ENCODE results near the gene UBR7.
A peak's percentile ranks its signal among the peaks of the same experiment; 100 is the strongest.

- TF ChIP-seq, protein P1, sequence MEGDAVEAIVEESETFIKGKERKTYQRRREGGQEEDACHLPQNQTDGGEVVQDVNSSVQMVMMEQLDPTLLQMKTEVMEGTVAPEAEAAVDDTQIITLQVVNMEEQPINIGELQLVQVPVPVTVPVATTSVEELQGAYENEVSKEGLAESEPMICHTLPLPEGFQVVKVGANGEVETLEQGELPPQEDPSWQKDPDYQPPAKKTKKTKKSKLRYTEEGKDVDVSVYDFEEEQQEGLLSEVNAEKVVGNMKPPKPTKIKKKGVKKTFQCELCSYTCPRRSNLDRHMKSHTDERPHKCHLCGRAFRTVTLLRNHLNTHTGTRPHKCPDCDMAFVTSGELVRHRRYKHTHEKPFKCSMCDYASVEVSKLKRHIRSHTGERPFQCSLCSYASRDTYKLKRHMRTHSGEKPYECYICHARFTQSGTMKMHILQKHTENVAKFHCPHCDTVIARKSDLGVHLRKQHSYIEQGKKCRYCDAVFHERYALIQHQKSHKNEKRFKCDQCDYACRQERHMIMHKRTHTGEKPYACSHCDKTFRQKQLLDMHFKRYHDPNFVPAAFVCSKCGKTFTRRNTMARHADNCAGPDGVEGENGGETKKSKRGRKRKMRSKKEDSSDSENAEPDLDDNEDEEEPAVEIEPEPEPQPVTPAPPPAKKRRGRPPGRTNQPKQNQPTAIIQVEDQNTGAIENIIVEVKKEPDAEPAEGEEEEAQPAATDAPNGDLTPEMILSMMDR (IDR thresholded peaks at IDR 0.05), result peak in 1 of 3 experiments; percentile 6
- TF ChIP-seq POLR2AphosphoS5 (IDR thresholded peaks at IDR 0.05), result no peak
- no peak for TF ChIP-seq POLR2A (IDR thresholded peaks at IDR 0.05; ENCODE audit: low read depth)
- TF ChIP-seq EP300 (IDR thresholded peaks at IDR 0.05), result no peak
These were observed 46.7 kb upstream of the UBR7 start for GRCh38 chr14:93160353-93160801.

Measured in esophagus muscularis mucosa (tissue), 4 donors.